K562 (cell line): Measurements from ENCODE around the gene ZSWIM3. TPM values are rescaled to one million over a fixed set of nuclear protein-coding genes. Genes with fewer than 3 reads are reported as not detected.

Source experiments
- ARHGAP35 ChIP-seq: fragments of 450-650 bp; IDR thresholded peaks from 2 replicates; pipeline ENCODE4 v1.6.1; 2018; ENCODE audit not compliant: partially characterized antibody
- BMI1 ChIP-seq: fragments of 150-350 bp; IDR thresholded peaks from 2 replicates; pipeline ENCODE4 v1.6.1; 2014; ENCODE audit warnings: low read length
- ETV5 ChIP-seq: sonication (generic); formaldehyde crosslinking; IDR thresholded peaks from 2 replicates; pipeline ENCODE4 v1.4.0; 2020; ENCODE audit warnings: low read depth, mild to moderate bottlenecking, missing genetic modification reagents
- GABPA ChIP-seq: fragments of 200-800 bp; sonication (Bioruptor generic); conservative IDR thresholded peaks from 2 replicates; pipeline ENCODE4 v1.6.1; 2016; ENCODE audit warnings: low read depth, missing genetic modification characterization, missing compliant biosample characterization
- GATAD2A ChIP-seq: fragments of 450-650 bp; IDR thresholded peaks from 2 replicates; pipeline ENCODE4 v1.6.1; 2017
- HDAC8 ChIP-seq: fragments of 450-650 bp; IDR thresholded peaks from 2 replicates; pipeline ENCODE4 v1.6.1; 2016; ENCODE audit warnings: mild to moderate bottlenecking, missing genetic modification characterization, moderate library complexity, missing compliant biosample characterization
- ILK ChIP-seq: fragments of 450-650 bp; IDR thresholded peaks from 2 replicates; pipeline ENCODE4 v1.6.1; 2016; ENCODE audit warnings: missing genetic modification characterization, low read depth, mild to moderate bottlenecking, missing compliant biosample characterization, moderate library complexity, borderline replicate concordance
- JUND ChIP-seq, 2 experiments: IDR thresholded peaks; 2 replicates in 1 of 2; 3 replicates in 1 of 2; pipeline ENCODE4 v1.6.1; 2011; ENCODE audit warnings: borderline replicate concordance in 2 of 2, low read depth in 2 of 2, low read length in 2 of 2, improper control_type of control experiment in 1 of 2, missing biosample characterization in 1 of 2, missing genetic modification characterization in 1 of 2, missing genetic modification reagents in 1 of 2
- L3MBTL2 ChIP-seq: fragments of 450-650 bp; IDR thresholded peaks from 2 replicates; pipeline ENCODE4 v1.6.1; 2016; ENCODE audit warnings: mild to moderate bottlenecking, moderate library complexity
- LCOR ChIP-seq: sonication (generic); formaldehyde crosslinking; IDR thresholded peaks from 2 replicates; pipeline ENCODE4 v1.8.0; 2022; ENCODE audit warnings: mild to moderate bottlenecking, missing genetic modification reagents
- MCM3 ChIP-seq: fragments of 450-650 bp; IDR thresholded peaks from 2 replicates; pipeline ENCODE4 v1.6.1; 2016
- NELFE ChIP-seq: IDR thresholded peaks from 2 replicates; pipeline ENCODE4 v1.6.1; 2011; ENCODE audit warnings: mild to moderate bottlenecking; ENCODE audit not compliant: insufficient read depth, insufficient read length
- NFIX ChIP-seq: fragments of 250-450 bp; sonication (Bioruptor Pico); IDR thresholded peaks from 2 replicates; pipeline ENCODE4 v1.4.0; 2020; ENCODE audit warnings: low read depth, mild to moderate bottlenecking, moderate library complexity
- NFRKB ChIP-seq: fragments of 450-650 bp; IDR thresholded peaks from 2 replicates; pipeline ENCODE4 v1.6.1; 2016; ENCODE audit warnings: low read depth
- POLR3A ChIP-seq: IDR thresholded peaks from 2 replicates; pipeline ENCODE4 v1.6.1; 2011; ENCODE audit warnings: borderline replicate concordance, mild to moderate bottlenecking, moderate library complexity; ENCODE audit not compliant: insufficient read length, insufficient read depth; ENCODE audit errors: extremely low read depth
- RBM17 ChIP-seq: fragments of 200-400 bp; formaldehyde crosslinking; IDR thresholded peaks from 2 replicates; pipeline ENCODE4 v1.6.1; 2017; ENCODE audit warnings: low read depth, mild to moderate bottlenecking, low read length, borderline replicate concordance
- SETDB1 ChIP-seq: IDR thresholded peaks from one replicate; pipeline ENCODE4 v1.6.1; 2012; ENCODE audit warnings: low read length, control low read depth, inconsistent platforms
- SNIP1 ChIP-seq: fragments of 450-650 bp; IDR thresholded peaks from 2 replicates; pipeline ENCODE4 v1.7.1; 2017; ENCODE audit warnings: low read depth, mild to moderate bottlenecking
- SRSF7 ChIP-seq: fragments of 200-400 bp; formaldehyde crosslinking; optimal IDR thresholded peaks from 2 replicates; pipeline ENCODE3; 2017; ENCODE audit warnings: mild to moderate bottlenecking, low read depth, low read length
- ZNF140 ChIP-seq: fragments of 250-450 bp; sonication (Bioruptor Pico); IDR thresholded peaks from 2 replicates; pipeline ENCODE4 v1.8.0; 2021; ENCODE audit warnings: moderate library complexity, mild to moderate bottlenecking, inconsistent platforms
- ZNF165 ChIP-seq: fragments of 250-450 bp; sonication (Bioruptor Pico); IDR thresholded peaks from 2 replicates; pipeline ENCODE4 v1.4.0; 2020; ENCODE audit warnings: borderline replicate concordance
- ZNF436 ChIP-seq: fragments of 250-450, 450-650 bp; sonication (Bioruptor Pico); formaldehyde crosslinking; IDR thresholded peaks from 2 replicates; pipeline ENCODE4 v1.7.0; 2020; ENCODE audit warnings: mild to moderate bottlenecking
- polyA plus RNA-seq, 8 experiments: library from polyadenylated mRNA; depleted of rRNA in 4 of 8; stranded (reverse) in 5 of 8; unstranded in 3 of 8; fragments of >200 nt; fragmentation: Nextera tagmentation in 2 of 8; fragmentation: Illumina TruSeq in 1 of 8; extraction: Ambion mirVana in 2 of 8; extraction: Trizol in 1 of 8; gene quantifications; 2 replicates each; pipeline versions ENCODE4 v1.2.1 to v1.2.3, GENCODE V29; 2011 to 2014; ENCODE audit warnings: inconsistent platforms in 1 of 8, missing spikeins in 1 of 8
- total RNA-seq, 7 experiments: library from RNA; depleted of rRNA in 6 of 7; stranded (reverse); fragments of >200 nt in 6 of 7; fragmentation: Illumina TruSeq in 2 of 7; extraction: Trizol in 2 of 7; gene quantifications; 2 replicates each; pipeline versions ENCODE4 v1.2.1 to v1.2.3, GENCODE V29; 2011 to 2021; ENCODE audit warnings: low replicate concordance in 1 of 7
- TF ChIP-seq, protein P1 (sequence below): IDR thresholded peaks from 2 replicates; pipeline ENCODE4 v1.6.1; 2011; ENCODE audit warnings: borderline replicate concordance, low read depth, mild to moderate bottlenecking, moderate library complexity, low read length; ENCODE audit not compliant: insufficient read depth, poor library complexity, severe bottlenecking
- TF ChIP-seq, protein P2 (sequence below): fragments of 250-450 bp; sonication (Bioruptor Pico); IDR thresholded peaks from 2 replicates; pipeline ENCODE4 v1.8.0; 2021; ENCODE audit warnings: moderate library complexity, mild to moderate bottlenecking, inconsistent platforms
- TF ChIP-seq, protein P3 (sequence below): sonication (generic); formaldehyde crosslinking; IDR thresholded peaks from 2 replicates; pipeline ENCODE4 v1.8.1; 2023; ENCODE audit warnings: mild to moderate bottlenecking, missing genetic modification reagents

Gene ZSWIM3
- total and polyA plus RNA-seq, 9 of the 15 experiments (the other 6 are each of a cell fraction or from before 2014, with no cell fraction given): 1.7 to 4.3 (median 2.9) TPM

DNA sequence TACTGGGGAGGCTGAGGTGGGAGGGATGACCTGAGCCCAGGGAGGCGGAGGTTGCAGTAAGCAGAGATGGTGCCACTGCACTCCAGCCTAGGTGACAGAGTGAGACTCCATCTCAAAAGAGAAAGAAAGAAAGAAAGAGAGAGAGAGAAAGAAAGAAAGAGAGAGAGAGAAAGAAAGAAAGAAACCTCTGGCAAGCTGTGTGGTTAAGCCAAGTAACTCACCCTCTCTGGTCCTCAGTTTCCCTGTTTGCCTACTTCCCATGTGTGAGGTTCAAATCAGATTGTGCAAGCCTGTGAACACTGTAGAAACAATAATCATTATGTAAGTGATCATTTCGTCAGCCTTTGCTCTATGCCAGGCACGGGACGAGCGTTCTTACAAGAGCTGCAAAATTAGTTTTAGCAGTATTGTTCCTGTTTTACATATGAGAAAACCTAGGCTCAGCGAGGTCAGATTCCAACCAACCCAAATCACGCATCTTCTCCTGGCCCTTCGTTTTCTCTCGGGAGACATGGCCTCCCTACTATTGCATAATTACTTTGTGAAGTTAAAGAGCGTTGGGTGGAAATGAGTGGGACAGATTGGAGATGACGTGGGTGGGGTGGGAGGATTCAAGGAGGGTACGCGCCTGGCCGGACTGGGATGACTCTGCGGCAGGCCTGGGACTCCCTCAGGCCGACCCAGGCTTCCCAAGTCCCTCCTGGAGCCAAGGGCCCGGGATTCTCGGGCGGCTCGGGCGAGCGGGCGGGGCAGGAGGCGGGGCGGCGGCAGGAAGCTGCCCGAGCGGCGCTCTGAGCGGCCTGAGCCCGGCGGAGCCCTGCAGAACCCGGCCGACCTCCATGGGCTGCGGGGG, 24.2 kb upstream of the ZSWIM3 start, which contains the start of gene SNX21 (continued):
- TF ChIP-seq ILK (tag): no peak
- no peak for TF ChIP-seq POLR3A
- TF ChIP-seq, protein P1, sequence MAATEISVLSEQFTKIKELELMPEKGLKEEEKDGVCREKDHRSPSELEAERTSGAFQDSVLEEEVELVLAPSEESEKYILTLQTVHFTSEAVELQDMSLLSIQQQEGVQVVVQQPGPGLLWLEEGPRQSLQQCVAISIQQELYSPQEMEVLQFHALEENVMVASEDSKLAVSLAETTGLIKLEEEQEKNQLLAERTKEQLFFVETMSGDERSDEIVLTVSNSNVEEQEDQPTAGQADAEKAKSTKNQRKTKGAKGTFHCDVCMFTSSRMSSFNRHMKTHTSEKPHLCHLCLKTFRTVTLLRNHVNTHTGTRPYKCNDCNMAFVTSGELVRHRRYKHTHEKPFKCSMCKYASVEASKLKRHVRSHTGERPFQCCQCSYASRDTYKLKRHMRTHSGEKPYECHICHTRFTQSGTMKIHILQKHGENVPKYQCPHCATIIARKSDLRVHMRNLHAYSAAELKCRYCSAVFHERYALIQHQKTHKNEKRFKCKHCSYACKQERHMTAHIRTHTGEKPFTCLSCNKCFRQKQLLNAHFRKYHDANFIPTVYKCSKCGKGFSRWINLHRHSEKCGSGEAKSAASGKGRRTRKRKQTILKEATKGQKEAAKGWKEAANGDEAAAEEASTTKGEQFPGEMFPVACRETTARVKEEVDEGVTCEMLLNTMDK: no peak
- TF ChIP-seq ZNF165 (CRISPR knock-in tag): no peak
- no peak for TF ChIP-seq SRSF7
- TF ChIP-seq, protein P2, sequence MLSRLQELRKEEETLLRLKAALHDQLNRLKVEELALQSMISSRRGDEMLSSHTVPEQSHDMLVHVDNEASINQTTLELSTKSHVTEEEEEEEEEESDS: no peak
- TF ChIP-seq NELFE: no peak
- TF ChIP-seq JUND (IDR thresholded peaks at IDR 0.05; ENCODE audit: borderline replicate concordance, low read depth, low read length): 0 out of 2 replicates have a peak, but pooled peaks have one; percentile 8
- TF ChIP-seq JUND (tag; IDR thresholded peaks at IDR 0.05; ENCODE audit: borderline replicate concordance, low read depth, low read length): no peak
- TF ChIP-seq ZNF436 (CRISPR knock-in tag): no peak
- TF ChIP-seq ETV5 (CRISPR knock-in tag): no peak
- no peak for TF ChIP-seq BMI1
- TF ChIP-seq, protein P3, sequence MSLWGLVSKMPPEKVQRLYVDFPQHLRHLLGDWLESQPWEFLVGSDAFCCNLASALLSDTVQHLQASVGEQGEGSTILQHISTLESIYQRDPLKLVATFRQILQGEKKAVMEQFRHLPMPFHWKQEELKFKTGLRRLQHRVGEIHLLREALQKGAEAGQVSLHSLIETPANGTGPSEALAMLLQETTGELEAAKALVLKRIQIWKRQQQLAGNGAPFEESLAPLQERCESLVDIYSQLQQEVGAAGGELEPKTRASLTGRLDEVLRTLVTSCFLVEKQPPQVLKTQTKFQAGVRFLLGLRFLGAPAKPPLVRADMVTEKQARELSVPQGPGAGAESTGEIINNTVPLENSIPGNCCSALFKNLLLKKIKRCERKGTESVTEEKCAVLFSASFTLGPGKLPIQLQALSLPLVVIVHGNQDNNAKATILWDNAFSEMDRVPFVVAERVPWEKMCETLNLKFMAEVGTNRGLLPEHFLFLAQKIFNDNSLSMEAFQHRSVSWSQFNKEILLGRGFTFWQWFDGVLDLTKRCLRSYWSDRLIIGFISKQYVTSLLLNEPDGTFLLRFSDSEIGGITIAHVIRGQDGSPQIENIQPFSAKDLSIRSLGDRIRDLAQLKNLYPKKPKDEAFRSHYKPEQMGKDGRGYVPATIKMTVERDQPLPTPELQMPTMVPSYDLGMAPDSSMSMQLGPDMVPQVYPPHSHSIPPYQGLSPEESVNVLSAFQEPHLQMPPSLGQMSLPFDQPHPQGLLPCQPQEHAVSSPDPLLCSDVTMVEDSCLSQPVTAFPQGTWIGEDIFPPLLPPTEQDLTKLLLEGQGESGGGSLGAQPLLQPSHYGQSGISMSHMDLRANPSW (CRISPR knock-in tag): no peak
- no peak for TF ChIP-seq ZNF140 (CRISPR knock-in tag)
- TF ChIP-seq GATAD2A: no peak
- no peak for TF ChIP-seq LCOR
- TF ChIP-seq ARHGAP35: no peak
- TF ChIP-seq MCM3: no peak
- no peak for TF ChIP-seq NFRKB
- TF ChIP-seq NFIX (CRISPR knock-in tag): no peak
- no peak for TF ChIP-seq SNIP1
- TF ChIP-seq SETDB1: no peak
- no peak for TF ChIP-seq RBM17
- TF ChIP-seq GABPA (tag): 0 out of 2 replicates have a peak, but pooled peaks have one; percentile 29
- TF ChIP-seq L3MBTL2: no peak
- TF ChIP-seq HDAC8 (tag): no peak
